WERI-Rb-1 (cell line): ENCODE data around the gene MARCHF2.
A peak's percentile ranks its signal among the peaks of the same experiment; 100 is the strongest.
"Not testable (repeated sequence)": the region's sequence is repeated elsewhere in the genome, so short reads cannot be mapped to it uniquely, and the experiment has no call there.

Experiments
- DNase-seq: peaks from one replicate; pipeline ENCODE4 v3.0.0-alpha.2; 2020
- H3K27ac ChIP-seq: fragments of 250-450 bp; sonication (Bioruptor Pico); 2 replicates; pipeline ENCODE4 v1.5.1; 2020; ENCODE audit warnings: mild to moderate bottlenecking, moderate library complexity
- H3K27me3 ChIP-seq: fragments of 250-450 bp; sonication (Bioruptor Pico); 2 replicates; pipeline ENCODE4 v1.5.1; 2021; ENCODE audit warnings: mild to moderate bottlenecking, low read depth, moderate library complexity; ENCODE audit not compliant: insufficient read depth, severe bottlenecking
- H3K36me3 ChIP-seq: fragments of 250-450 bp; sonication (Bioruptor Pico); 2 replicates; pipeline ENCODE4 v1.5.1; 2020; ENCODE audit warnings: mild to moderate bottlenecking, moderate library complexity
- H3K4me3 ChIP-seq: 2 replicates; pipeline ENCODE4 v1.5.1; 2011; ENCODE audit warnings: low read depth, mild to moderate bottlenecking, control low read depth, low read length
- H3K9me3 ChIP-seq: fragments of 250-450 bp; sonication (Bioruptor Pico); 2 replicates; pipeline ENCODE4 v1.5.1; 2021; ENCODE audit warnings: mild to moderate bottlenecking, moderate library complexity; ENCODE audit not compliant: severe bottlenecking
- CTCF ChIP-seq: IDR thresholded peaks from 2 replicates; pipeline ENCODE4 v1.5.1; 2011; ENCODE audit warnings: low read depth, mild to moderate bottlenecking, control low read depth, inconsistent platforms, low read length

The MARCHF2 gene

GRCh38 chr19:8404391-8405151 is 8.5 kb upstream of the MARCHF2 start:
- H3K27me3 ChIP-seq, result no peaks in the 10 kb centered on the region
- no peaks in the 10 kb centered on the region for H3K9me3 ChIP-seq
- H3K4me3 ChIP-seq, result no peak overlapping the region
- no peak for TF ChIP-seq CTCF
- H3K27ac ChIP-seq, result no peak overlapping the region
- no peak for DNase-seq
- peaks cover 42% of the 10 kb centered on the region for H3K36me3 ChIP-seq

- H3K4me3 ChIP-seq, H3K36me3 ChIP-seq, H3K9me3 ChIP-seq, H3K27ac ChIP-seq, DNase-seq, H3K27me3 ChIP-seq: not testable (repeated sequence)
These were observed 2.4 kb upstream of the MARCHF2 start for GRCh38 chr19:8410718-8411117.

GRCh38 chr19:8413629-8413995 is 507 bp downstream of the MARCHF2 start:
- TF ChIP-seq CTCF, result no peak
- Histone ChIP-seq H3K4me3 (peak overlapping the region; percentile 62), H3K27me3 (no peaks in the 10 kb centered on the region), H3K36me3 (no peaks in the 10 kb centered on the region), H3K9me3 (no peaks in the 10 kb centered on the region), H3K27ac (no peak overlapping the region)
- DNase-seq, result no peak

GRCh38 chr19:8416796-8417195 is 3.7 kb downstream of the MARCHF2 start:
- no peak for DNase-seq
- no peaks in the 10 kb centered on the region for H3K27me3 ChIP-seq
- no peaks in the 10 kb centered on the region for H3K36me3 ChIP-seq
- no peaks in the 10 kb centered on the region for H3K9me3 ChIP-seq
- TF ChIP-seq CTCF, result no peak
- H3K4me3 ChIP-seq, result no peak overlapping the region
- no peak overlapping the region for H3K27ac ChIP-seq

GRCh38 chr19:8421484-8422461 is 8.7 kb downstream of the MARCHF2 start:
- DNase-seq, result no peak
- Histone ChIP-seq H3K4me3 (no peak overlapping the region), H3K9me3 (no peaks in the 10 kb centered on the region), H3K27ac (no peak overlapping the region), H3K27me3 (no peaks in the 10 kb centered on the region), H3K36me3 (no peaks in the 10 kb centered on the region)
- no peak for TF ChIP-seq CTCF

- no peaks in the 10 kb centered on the region for H3K27me3 ChIP-seq
- H3K9me3 ChIP-seq, result no peaks in the 10 kb centered on the region
- DNase-seq, result no peak
- H3K36me3 ChIP-seq, result no peaks in the 10 kb centered on the region
- no peak overlapping the region for H3K4me3 ChIP-seq
- TF ChIP-seq CTCF, result no peak
- no peak overlapping the region for H3K27ac ChIP-seq
These were observed 10.7 kb downstream of the MARCHF2 start for GRCh38 chr19:8423817-8424223.

- DNase-seq, H3K36me3 ChIP-seq, H3K27ac ChIP-seq, H3K27me3 ChIP-seq, H3K4me3 ChIP-seq, H3K9me3 ChIP-seq: not testable (repeated sequence)
These were observed 12.2 kb downstream of the MARCHF2 start for GRCh38 chr19:8425331-8425730.
